HG02678 (cell line): Measurements from ENCODE around the gene UVRAG.

Source experiments
- ATAC-seq: cut with Tn5 transposase; IDR thresholded peaks from one replicate; pipeline ENCODE4 v1.9.1; 2021; ENCODE audit warnings: mild to moderate bottlenecking, moderate library complexity; ENCODE audit not compliant: unreplicated experiment

UVRAG gene

GRCh38 chr11:75802913-75803820 is 11.8 kb upstream of the UVRAG start:
- peak; percentile 68 for ATAC-seq

GRCh38 chr11:75809111-75809510 is 5.9 kb upstream of the UVRAG start:
- ATAC-seq = no peak

- no peak for ATAC-seq
Observed at GRCh38 chr11:75809991-75810390, 5.0 kb upstream of the UVRAG start.

GRCh38 chr11:75810637-75811390 is 4.2 kb upstream of the UVRAG start:
- no peak for ATAC-seq

- no peak for ATAC-seq
Observed at GRCh38 chr11:75811485-75811884, 3.5 kb upstream of the UVRAG start.

- ATAC-seq = no peak
Observed at GRCh38 chr11:75812542-75813040, 2.4 kb upstream of the UVRAG start.

GRCh38 chr11:75813124-75813523 is 1.9 kb upstream of the UVRAG start:
- no peak for ATAC-seq

- ATAC-seq = no peak
Observed at GRCh38 chr11:75813622-75814039, 1.4 kb upstream of the UVRAG start.

- ATAC-seq = peak; percentile 19
Observed at GRCh38 chr11:75814363-75814676, 690 bp upstream of the UVRAG start.

GRCh38 chr11:75815345-75816168 is 547 bp downstream of the UVRAG start:
- peak; percentile 23 for ATAC-seq

- ATAC-seq = no peak
Observed at GRCh38 chr11:75816561-75817239, 1.7 kb downstream of the UVRAG start.

- no peak for ATAC-seq
Observed at GRCh38 chr11:75820645-75821044, 5.6 kb downstream of the UVRAG start.

- no peak for ATAC-seq
Observed at GRCh38 chr11:75821202-75821601, 6.2 kb downstream of the UVRAG start.

GRCh38 chr11:75822541-75822940 is 7.5 kb downstream of the UVRAG start:
- ATAC-seq = no peak

GRCh38 chr11:75823415-75823814 is 8.4 kb downstream of the UVRAG start:
- ATAC-seq = no peak

GRCh38 chr11:75823946-75824345 is 8.9 kb downstream of the UVRAG start:
- no peak for ATAC-seq

GRCh38 chr11:75826461-75827230 is 11.6 kb downstream of the UVRAG start:
- no peak for ATAC-seq

GRCh38 chr11:75827562-75827961 is 12.6 kb downstream of the UVRAG start:
- no peak for ATAC-seq

- ATAC-seq = no peak
Observed at GRCh38 chr11:75831915-75832502, 17.0 kb downstream of the UVRAG start.
